GM18861 (cell line): ENCODE measurements around the gene RABGEF1.
"Not testable (repeated sequence)": the region's sequence is repeated elsewhere in the genome, so short reads cannot be mapped to it uniquely, and the experiment has no call there.

Experiments used
- ATAC-seq: cut with Tn5 transposase; IDR thresholded peaks from one replicate; pipeline ENCODE4 v1.9.1; 2021; ENCODE audit not compliant: unreplicated experiment

Gene RABGEF1

GRCh38 chr7:66764905-66765304, 24.4 kb downstream of the RABGEF1 start:
- ATAC-seq = not testable (repeated sequence)

- not testable (repeated sequence) for ATAC-seq
Measured at GRCh38 chr7:66765322-66766025, 24.9 kb downstream of the RABGEF1 start.

- ATAC-seq = no peak
Measured at GRCh38 chr7:66766041-66766440, 25.5 kb downstream of the RABGEF1 start.

- ATAC-seq = not testable (repeated sequence)
Measured at GRCh38 chr7:66767486-66767885, 27.0 kb downstream of the RABGEF1 start.

GRCh38 chr7:66768865-66769832, 28.6 kb downstream of the RABGEF1 start:
- ATAC-seq = no peak

GRCh38 chr7:66769833-66770512, 29.4 kb downstream of the RABGEF1 start:
- no peak for ATAC-seq

- no peak for ATAC-seq
Measured at GRCh38 chr7:66771795-66772194, 31.3 kb downstream of the RABGEF1 start.

DNA sequence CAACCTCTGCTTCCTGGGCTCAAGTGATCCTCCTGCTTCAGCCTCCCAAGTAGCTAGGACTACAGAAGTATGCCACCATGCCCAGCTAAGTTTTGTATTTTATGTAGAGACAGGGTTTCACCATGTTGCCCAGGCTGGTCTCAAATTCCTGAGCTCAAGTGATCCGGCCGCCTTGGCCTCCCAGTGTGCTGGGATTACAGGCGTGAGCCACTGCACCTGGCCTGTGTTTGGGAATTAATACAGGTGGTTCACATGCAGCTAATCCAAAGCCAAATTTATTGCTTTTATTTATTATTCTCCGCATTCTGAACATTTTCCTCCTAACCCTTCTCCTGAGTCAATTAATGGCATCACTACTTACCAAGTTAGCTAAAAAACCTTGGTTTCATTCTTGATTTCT, 33.2 kb downstream of the RABGEF1 start:
- ATAC-seq = not testable (repeated sequence)

GRCh38 chr7:66776383-66776782, 35.9 kb downstream of the RABGEF1 start:
- ATAC-seq = not testable (repeated sequence)

DNA sequence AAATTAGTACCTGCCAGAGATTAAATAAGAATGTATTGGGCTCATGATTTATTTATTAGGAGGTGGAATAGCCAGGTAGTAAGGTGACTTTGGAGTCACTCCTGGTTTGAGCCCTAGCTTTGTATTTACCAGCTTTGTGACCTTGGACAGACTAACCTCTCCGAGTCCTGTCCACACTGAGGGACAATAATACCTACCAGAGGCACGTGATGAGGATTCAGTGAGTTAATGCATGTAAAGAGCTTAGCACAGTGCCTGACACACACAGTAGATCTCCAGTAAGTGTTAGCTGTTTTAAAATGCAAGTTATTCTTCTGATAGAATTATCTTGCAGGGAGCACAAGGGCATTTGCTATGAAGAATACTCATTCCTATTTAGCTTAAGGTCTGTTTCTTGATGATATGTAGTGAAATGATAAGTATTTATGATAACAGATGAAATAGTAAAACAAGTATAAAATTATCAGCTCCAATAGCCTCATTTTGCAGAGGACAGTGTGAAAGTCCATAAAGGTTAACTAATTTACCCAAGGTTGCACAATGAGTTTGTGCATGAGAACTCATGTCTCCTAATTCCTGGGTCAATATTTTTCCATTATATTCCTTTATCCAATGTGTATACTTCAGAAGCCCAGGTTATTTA, 36.4 kb downstream of the RABGEF1 start:
- no peak for ATAC-seq

GRCh38 chr7:66778201-66778600, 37.7 kb downstream of the RABGEF1 start:
- no peak for ATAC-seq

DNA sequence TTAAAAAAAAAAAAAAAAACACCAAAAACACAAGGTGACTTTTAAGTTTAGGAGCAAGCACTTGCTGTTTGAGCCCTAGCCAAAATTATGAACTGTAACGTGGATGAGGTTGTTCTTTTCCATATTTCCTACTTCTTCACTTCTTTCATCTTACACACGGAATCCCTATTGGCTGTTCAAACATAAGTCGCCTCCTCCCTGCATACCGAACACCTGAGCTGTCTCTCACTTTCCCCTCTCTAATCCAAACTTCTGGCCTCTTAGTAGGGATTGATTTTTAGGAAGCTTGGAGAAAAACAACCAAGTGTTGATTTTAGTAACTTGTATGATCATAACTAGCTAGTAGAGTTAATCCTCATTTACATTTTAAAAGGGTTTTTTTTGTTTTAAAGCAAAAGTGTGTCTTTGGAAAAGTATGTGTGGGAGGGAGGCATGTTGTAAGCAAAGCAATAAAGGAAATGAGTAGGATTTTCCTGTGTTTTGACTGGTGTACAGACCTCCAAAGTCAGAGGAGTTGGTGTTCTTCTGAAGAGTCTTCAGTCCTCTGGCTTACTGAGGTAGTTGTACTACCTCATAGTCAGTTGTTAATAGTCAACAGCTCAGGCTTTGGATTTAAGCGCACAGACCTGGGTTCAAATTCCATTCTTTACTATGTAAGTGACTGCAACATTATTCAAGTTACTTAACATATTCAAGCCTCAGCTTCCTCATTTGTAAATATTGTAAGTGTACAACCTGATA, 39.3 kb downstream of the RABGEF1 start:
- no peak for ATAC-seq

DNA sequence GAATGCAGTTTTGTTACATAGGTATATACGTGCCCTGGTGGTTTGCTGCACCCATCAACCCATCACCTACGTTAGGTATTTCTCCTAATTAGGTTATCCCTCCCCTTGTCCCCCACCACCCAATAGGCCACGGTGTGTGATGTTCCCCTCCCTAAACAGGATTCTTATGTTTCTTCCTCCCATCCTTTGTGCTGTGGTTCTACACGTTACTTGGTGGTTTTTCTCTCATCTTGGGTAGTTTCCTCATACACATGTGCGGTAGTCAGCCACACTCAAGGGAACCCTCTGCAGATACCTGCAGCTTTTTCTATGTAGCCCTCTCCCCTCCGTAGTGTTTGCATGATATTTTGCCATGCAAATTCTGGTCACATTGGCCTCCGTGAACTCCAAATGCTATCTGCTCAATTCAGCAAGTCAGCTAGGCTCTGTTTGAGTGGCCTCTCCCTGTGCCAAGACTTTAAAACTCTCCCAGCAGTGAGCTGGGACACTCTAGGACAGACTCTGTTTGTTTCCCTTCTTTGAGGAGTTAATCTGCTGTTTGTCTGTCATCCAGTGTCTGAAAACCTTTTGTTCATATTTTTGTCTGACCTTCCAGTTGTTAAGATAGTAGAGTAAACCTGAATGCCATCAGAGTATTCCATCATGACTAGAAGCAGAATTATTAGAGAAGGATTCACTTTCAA, 41.0 kb downstream of the RABGEF1 start:
- no peak for ATAC-seq

DNA sequence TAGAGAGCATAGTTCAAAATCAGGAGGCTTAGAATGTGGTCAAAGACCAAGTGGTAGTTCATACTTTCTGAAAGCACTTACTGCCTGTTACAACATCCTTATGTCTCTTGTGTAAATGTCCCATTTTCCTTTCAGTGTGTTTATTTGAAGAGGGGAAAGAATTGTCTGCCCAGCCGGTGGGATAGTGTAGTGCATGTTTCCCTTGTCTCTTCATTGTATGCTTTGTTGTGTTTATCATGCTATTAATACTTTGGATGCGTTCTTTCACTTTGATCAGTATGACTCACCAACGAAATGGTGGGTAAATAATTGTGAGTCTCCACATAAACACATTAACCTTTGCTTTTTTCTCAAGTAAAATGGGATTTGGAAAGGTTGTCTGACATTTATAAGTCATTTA, 42.3 kb downstream of the RABGEF1 start:
- ATAC-seq = not testable (repeated sequence)

DNA sequence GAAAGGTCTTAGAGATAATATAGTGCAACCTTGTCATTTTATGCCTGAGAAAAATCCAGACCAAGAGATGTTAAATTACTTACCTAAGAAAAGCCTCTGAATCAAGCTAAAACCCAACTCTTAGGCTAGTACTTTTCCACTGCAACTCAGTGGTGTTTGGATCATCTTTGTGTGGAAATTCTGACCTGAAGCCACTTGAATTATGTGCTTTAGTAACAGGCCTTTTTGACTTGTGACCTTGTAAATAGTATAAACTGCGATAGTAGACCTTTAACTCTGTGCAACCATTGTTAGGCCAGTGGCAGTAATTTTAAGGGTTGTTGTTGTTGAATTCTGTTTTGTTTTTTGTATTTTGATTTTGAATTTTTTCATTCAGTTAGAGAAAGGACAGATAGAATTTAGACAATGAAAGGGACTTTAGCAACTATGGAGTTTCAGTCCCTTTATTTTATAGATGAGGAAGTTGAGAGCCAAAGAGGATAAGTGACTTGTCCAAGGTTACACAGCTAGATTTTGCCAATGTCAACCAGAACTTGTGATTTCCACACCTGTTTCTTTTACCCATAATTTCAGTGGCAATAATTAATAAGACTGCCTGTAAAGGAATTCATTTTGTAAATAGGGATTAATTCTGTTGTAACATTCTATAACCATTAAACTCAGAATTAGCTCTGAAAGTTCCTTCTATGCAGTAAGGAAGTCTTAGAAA, 43.5 kb downstream of the RABGEF1 start:
- not testable (repeated sequence) for ATAC-seq

- no peak for ATAC-seq
Measured at GRCh38 chr7:66790196-66790595, 49.7 kb downstream of the RABGEF1 start.

DNA sequence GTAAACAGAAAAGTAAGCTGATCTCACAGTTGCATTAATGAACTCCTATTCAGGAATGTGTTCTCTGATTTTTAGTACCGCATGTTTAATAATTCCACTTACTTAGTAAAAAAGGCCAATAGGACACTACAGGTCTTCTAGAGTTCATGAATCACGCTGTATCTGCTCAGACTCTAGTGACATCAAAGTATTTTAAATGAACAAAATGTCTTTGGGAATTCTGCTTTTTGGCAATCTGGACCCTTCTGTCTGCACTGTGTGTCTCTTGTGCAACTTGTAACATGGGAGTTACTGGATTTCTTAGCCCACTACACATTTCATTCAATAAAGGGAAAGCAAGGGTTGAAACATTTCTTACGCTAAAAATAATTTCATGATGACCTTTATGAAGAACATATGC, 50.2 kb downstream of the RABGEF1 start:
- ATAC-seq = no peak

DNA sequence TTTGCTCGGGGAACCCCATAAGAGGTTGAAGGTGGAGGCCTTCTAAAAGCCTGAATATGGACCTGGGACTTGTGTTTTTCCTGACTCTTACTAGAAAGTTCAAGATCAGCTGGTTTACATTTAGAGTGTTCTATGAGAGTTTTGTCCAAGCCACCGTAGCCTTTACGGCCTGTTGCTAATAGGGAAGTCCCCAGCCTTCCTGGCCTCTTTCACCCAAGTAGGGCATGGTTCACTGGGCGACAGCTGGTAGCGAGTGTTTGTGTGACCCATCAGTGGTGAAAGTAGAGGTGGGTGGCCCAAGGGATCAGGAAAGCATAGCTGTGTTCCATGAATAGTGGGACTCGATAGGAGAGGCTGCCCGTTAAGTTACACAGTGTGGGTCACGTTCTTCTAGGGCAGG, 60.1 kb downstream of the RABGEF1 start:
- ATAC-seq = no peak

DNA sequence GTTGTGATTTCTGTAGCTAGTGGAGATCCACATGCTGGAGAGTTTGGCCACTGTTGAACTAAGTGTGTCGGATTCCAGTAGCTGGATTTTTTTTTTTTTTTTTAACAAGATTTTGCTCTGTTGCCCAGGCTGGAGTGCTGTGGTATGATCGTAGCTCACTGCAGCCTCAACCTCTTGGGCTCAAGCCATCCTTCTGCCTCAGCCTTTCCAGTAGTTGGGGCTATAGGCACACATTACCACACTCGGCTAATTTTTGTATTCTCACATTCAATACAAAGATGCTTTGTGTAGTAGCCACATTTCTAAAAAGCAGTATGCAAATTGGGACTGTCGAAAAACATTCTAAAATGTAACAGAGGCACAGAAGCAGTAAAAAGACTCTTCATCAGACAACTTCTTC, 63.5 kb downstream of the RABGEF1 start:
- ATAC-seq = no peak
